HG03103 (cell line): ENCODE results near the gene WDR72.
"Not testable (repeated sequence)": the region's sequence is repeated elsewhere in the genome, so short reads cannot be mapped to it uniquely, and the experiment has no call there.

Source experiments
- ATAC-seq: cut with Tn5 transposase; IDR thresholded peaks from one replicate; pipeline ENCODE4 v1.9.1; 2021; ENCODE audit warnings: low read depth; ENCODE audit not compliant: unreplicated experiment

WDR72 gene

GRCh38 chr15:53759411-53759931, at the start of gene WDR72:
Gene WDR72, minus strand, starts transcription at chr15:53759663. Its CDS starts 26,514 bp downstream, at chr15:53733149.
- no peak for ATAC-seq

DNA sequence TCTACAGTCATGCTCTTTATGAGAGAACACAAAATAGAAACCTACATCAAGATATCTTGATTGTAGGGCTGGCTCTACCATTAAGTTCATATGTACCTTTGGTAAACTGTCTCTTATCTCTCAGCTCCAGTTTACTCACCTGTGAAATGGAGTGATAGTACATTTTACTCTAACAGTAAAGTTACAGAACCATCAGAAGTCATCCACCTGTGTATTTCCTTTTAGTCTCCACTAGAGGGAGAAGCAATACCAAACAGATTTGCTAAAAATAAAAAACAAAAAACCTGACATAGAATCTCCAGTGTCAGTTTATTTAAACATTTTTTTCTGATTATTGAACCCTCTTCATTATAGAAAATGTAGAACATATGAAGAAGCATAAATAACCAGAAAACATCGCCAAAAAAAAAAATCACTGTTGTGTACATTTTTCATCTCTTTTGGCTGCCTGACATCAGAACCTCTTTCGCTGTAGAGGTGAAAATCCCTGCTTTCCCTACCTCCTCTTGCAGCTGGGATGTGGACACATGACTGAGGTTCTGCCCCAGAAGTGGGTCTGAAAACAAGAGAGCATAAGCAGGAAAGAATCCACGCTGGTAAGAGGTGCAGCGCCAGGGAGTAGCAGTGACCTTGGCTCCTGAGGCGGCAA, 48.7 kb upstream of the WDR72 start:
- peak; percentile 70 for ATAC-seq

DNA sequence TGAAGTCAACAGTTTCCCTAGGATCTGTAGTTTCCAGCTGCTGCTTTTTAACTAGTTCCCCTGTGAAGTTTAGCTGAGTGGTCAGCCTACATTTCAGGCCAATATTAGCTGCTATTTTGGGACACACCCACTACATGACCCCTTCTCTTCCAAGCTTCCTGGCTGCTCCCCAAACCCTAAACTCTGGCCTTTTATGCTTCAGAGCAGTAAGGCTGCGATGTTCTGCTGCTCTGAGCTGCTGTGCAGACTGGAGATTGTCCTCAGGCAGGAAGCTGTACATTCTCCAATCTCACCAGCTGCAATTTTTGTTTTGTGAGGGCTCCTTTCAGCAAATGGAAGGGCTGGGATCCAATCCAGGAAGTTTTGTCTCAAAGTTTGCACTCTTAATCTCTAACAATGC, 48.0 kb upstream of the WDR72 start:
- ATAC-seq: no peak

GRCh38 chr15:53802672-53803071, 43.2 kb upstream of the WDR72 start:
- no peak for ATAC-seq

GRCh38 chr15:53791581-53791980, 32.1 kb upstream of the WDR72 start:
- ATAC-seq: no peak

GRCh38 chr15:53789654-53790375, 30.4 kb upstream of the WDR72 start:
- ATAC-seq: no peak

- ATAC-seq: no peak
Measured at GRCh38 chr15:53786401-53786800, 26.9 kb upstream of the WDR72 start.

- not testable (repeated sequence) for ATAC-seq
Measured at GRCh38 chr15:53785241-53785640, 25.8 kb upstream of the WDR72 start.

GRCh38 chr15:53762916-53763315, 3.5 kb upstream of the WDR72 start:
- ATAC-seq: no peak

DNA sequence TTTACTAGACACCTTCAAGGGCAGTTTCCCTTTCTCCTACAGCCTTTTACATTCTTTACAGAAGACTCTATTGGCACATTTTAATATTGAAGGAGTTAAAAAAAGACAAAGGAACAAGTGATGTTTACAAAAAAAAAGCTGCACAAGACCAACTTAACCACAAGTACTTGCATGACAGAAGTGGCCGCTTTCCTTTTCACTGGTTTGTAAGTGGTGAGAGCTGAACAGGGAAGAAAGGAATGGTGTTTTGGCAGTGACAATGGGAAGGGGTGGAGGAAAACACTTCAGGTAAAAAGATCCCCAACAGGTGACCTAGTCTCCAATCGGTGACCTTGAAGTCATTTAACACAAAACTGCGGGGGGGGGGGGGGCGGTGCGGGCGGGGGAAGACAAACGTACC, 1.1 kb downstream of the WDR72 start:
- no peak for ATAC-seq

- ATAC-seq: no peak
Measured at GRCh38 chr15:53757906-53758305, 1.6 kb downstream of the WDR72 start.

DNA sequence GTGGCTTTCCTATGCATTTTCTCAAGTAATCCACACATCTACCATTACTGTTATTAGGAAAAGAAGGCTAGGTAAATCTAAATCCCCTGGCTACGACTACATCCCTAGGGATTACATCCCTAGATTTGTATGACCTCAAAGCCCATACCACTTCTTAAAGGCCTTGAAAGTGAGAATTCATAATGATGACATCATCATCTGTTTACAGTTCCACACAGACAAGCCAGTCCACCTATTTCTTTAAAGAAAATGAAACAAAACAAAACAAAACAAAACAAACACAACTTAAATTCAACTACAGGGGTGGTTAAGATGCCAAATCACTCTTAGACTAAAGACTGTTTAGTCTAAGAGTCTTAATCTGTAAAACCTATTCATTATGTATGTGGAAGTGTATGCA, 5.7 kb downstream of the WDR72 start:
- ATAC-seq: no peak

- no peak for ATAC-seq
Measured at GRCh38 chr15:53752406-53752805, 7.1 kb downstream of the WDR72 start.

GRCh38 chr15:53747501-53748068, 11.9 kb downstream of the WDR72 start:
- no peak for ATAC-seq

GRCh38 chr15:53746101-53746500, 13.4 kb downstream of the WDR72 start:
- ATAC-seq: no peak

DNA sequence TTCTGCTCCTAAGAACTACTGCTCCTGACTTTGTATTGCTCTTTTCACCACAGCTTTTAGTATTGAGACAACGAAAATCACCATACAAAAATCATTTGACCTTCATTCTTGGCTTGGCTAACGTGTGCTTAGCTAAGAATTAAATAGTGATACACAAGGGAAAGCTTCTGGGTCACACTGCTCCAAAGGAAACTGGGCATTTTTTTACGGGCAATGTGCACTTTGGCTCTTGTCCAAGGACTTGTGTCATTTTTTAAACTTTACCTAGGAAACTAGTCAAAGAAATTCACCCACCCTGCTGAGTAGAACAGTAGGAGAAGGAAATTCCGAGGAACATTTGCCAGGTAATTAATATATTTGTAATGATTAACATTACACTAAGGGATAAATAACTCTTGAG, 19.8 kb downstream of the WDR72 start:
- no peak for ATAC-seq

DNA sequence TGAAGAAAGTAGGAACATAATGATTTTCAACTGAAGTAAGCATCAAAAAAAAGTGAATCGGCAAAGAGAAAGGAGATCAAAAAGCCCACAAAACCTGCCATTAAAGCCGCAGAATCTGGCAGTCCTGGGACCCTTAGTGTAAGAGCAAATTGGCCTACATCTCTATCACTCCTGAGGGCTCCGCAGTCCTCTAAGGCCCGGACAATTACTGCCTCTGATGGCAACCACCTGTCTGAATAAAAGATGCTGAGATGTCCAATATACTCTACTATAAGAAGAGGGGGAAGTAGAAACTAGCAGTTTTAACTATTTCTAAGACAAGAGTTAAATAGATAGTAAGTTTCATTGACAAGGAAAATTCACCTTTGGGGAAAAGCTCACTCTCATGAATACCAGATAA, 20.3 kb downstream of the WDR72 start:
- ATAC-seq: no peak

GRCh38 chr15:53721334-53722087, 38.0 kb downstream of the WDR72 start:
- no peak for ATAC-seq

- no peak for ATAC-seq
Measured at GRCh38 chr15:53716909-53717876, 42.3 kb downstream of the WDR72 start.

GRCh38 chr15:53713218-53713617, 46.2 kb downstream of the WDR72 start:
- ATAC-seq: no peak
